ENCODE data around the gene RTN4R. TPM values are rescaled to one million over a fixed set of nuclear protein-coding genes. Genes with fewer than 3 reads are reported as not detected.

Gene RTN4R
- total and polyA plus RNA-seq, 9 of the 15 experiments (the other 6 are each of a cell fraction or from before 2014, with no cell fraction given), result 0.04 to 2.8 (median 1.4) TPM; not detected in 3

GRCh38 chr22:20220629-20221026 is 47.5 kb downstream of the RTN4R start (continued):
- TF ChIP-seq FOXA3 (CRISPR knock-in tag; conservative IDR thresholded peaks at IDR 0.05 in 1 of 2, IDR thresholded peaks at IDR 0.05 in 1 of 2), result no peak
- TF ChIP-seq ZNF124 (CRISPR knock-in tag; IDR thresholded peaks at IDR 0.05), result 0 out of 2 replicates have a peak, but pooled peaks have one; percentile 57
- no peak for TF ChIP-seq STAT6 (CRISPR knock-in tag; IDR thresholded peaks at IDR 0.05)
- TF ChIP-seq EP400 (IDR thresholded peaks at IDR 0.05), result no peak
- no peak for TF ChIP-seq ZMIZ1 (IDR thresholded peaks at IDR 0.05; ENCODE audit: low read depth in 2 of 2, low read length in 2 of 2)
- TF ChIP-seq MAX (CRISPR knock-in tag; IDR thresholded peaks at IDR 0.05), result 0 out of 2 replicates have a peak, but pooled peaks have one; percentile 48
- no peak for TF ChIP-seq ARNT (IDR thresholded peaks at IDR 0.05)
- no peak for TF ChIP-seq FOXK2 (conservative IDR thresholded peaks at IDR 0.05 in 1 of 2, IDR thresholded peaks at IDR 0.05 in 1 of 2; ENCODE audit: low read depth in 2 of 2)
- TF ChIP-seq CXXC5 (CRISPR knock-in tag; IDR thresholded peaks at IDR 0.05), result no peak
- no peak for TF ChIP-seq PTTG1 (tag; IDR thresholded peaks at IDR 0.05; ENCODE audit: low read depth)
- no peak; the same call in 1 of the 2 replicates for TF ChIP-seq PBX2 (CRISPR knock-in tag; IDR thresholded peaks at IDR 0.05; ENCODE audit: low read depth)
- TF ChIP-seq PBX2 (tag; conservative IDR thresholded peaks at IDR 0.05; ENCODE audit: low read depth), result no peak
- TF ChIP-seq E2F6 (IDR thresholded peaks at IDR 0.05; ENCODE audit: borderline replicate concordance in 1 of 2, extremely low read depth in 1 of 2, insufficient read depth in 1 of 2, insufficient read length in 1 of 2, low read depth in 1 of 2, low read length in 1 of 2, poor library complexity in 1 of 2, severe bottlenecking in 1 of 2), result no peak

All from K562 (cell line).